HG03103 (cell line): ENCODE data around the gene ABTB2.
A peak's percentile ranks its signal among the peaks of the same experiment; 100 is the strongest.

ENCODE experiments used
- ATAC-seq: cut with Tn5 transposase; IDR thresholded peaks from one replicate; pipeline ENCODE4 v1.9.1; 2021; ENCODE audit warnings: low read depth; ENCODE audit not compliant: unreplicated experiment

The ABTB2 gene

GRCh38 chr11:34134765-34135164 is 223.0 kb downstream of the ABTB2 start:
- no peak for ATAC-seq

GRCh38 chr11:34132261-34132965 is 225.4 kb downstream of the ABTB2 start:
- ATAC-seq, result no peak

GRCh38 chr11:34128824-34129223 is 229.0 kb downstream of the ABTB2 start:
- ATAC-seq, result no peak

- ATAC-seq, result no peak
Measured at GRCh38 chr11:34126959-34127848, 230.6 kb downstream of the ABTB2 start.

GRCh38 chr11:34124885-34125668 is 232.7 kb downstream of the ABTB2 start:
- ATAC-seq, result no peak

GRCh38 chr11:34120651-34121050 is 237.2 kb downstream of the ABTB2 start:
- ATAC-seq, result no peak

GRCh38 chr11:34114471-34114870 is 243.3 kb downstream of the ABTB2 start:
- ATAC-seq, result no peak

- no peak for ATAC-seq
Measured at GRCh38 chr11:34114014-34114413, 243.8 kb downstream of the ABTB2 start.

- ATAC-seq, result no peak
Measured at GRCh38 chr11:34111722-34112270, 246.0 kb downstream of the ABTB2 start.

GRCh38 chr11:34105957-34106504 is 251.8 kb downstream of the ABTB2 start:
- no peak for ATAC-seq

- ATAC-seq, result peak; percentile 87
Measured at GRCh38 chr11:34105079-34105956, 252.5 kb downstream of the ABTB2 start, which contains the start of gene NAT10. NAT10 (plus strand) TSS chr11:34105629; CDS start chr11:34108226, 2,597 bp downstream.

GRCh38 chr11:34104680-34105078 is 253.1 kb downstream of the ABTB2 start:
- no peak for ATAC-seq
